AG10803 (cell line): ENCODE data around the gene AKAP7.
A peak's percentile ranks its signal among the peaks of the same experiment; 100 is the strongest.

Source experiments
- DNase-seq: peaks from one replicate; pipeline ENCODE4 v3.0.0; 2010; ENCODE audit warnings: low read depth
- H3K4me3 ChIP-seq: 2 replicates; pipeline ENCODE4 v1.5.1; 2011; ENCODE audit warnings: mild to moderate bottlenecking, low read length, control low read depth
- TF ChIP-seq, protein P1 (sequence below): conservative IDR thresholded peaks from 2 replicates; pipeline ENCODE4 v1.5.1; 2011; ENCODE audit warnings: mild to moderate bottlenecking, low read length, control low read depth, inconsistent platforms

Gene AKAP7

GRCh38 chr6:131212024-131212423 is 76.8 kb downstream of the AKAP7 start:
- TF ChIP-seq, protein P1, sequence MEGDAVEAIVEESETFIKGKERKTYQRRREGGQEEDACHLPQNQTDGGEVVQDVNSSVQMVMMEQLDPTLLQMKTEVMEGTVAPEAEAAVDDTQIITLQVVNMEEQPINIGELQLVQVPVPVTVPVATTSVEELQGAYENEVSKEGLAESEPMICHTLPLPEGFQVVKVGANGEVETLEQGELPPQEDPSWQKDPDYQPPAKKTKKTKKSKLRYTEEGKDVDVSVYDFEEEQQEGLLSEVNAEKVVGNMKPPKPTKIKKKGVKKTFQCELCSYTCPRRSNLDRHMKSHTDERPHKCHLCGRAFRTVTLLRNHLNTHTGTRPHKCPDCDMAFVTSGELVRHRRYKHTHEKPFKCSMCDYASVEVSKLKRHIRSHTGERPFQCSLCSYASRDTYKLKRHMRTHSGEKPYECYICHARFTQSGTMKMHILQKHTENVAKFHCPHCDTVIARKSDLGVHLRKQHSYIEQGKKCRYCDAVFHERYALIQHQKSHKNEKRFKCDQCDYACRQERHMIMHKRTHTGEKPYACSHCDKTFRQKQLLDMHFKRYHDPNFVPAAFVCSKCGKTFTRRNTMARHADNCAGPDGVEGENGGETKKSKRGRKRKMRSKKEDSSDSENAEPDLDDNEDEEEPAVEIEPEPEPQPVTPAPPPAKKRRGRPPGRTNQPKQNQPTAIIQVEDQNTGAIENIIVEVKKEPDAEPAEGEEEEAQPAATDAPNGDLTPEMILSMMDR, result no peak
- no peak overlapping the region for H3K4me3 ChIP-seq
- no peak for DNase-seq

GRCh38 chr6:131212913-131213312 is 77.6 kb downstream of the AKAP7 start:
- H3K4me3 ChIP-seq, result no peak overlapping the region
- TF ChIP-seq, protein P1, result no peak
- no peak for DNase-seq

- no peak overlapping the region for H3K4me3 ChIP-seq
- TF ChIP-seq, protein P1, result no peak
- peak; percentile 85 for DNase-seq
Measured at GRCh38 chr6:131213501-131213990, 78.3 kb downstream of the AKAP7 start.

DNA sequence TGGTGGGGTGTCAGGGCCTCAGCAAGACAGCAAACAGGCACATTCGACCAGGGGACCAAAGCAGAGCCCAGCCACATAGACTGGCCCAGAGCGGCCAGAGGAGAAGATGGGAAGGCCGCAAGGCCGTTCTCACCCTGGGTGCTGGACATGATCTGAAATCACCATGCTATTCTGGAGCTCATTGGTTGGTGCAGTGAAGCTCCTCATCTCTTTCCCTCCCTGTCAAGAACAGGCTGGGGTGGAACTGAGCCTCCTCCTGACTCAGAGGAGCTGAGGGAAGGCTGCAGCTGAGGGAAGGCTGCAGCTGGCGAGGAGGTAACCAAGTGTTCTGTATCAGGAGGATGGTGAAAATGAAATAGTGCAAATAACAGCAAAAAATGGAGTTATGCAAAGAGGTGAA is 80.0 kb downstream of the AKAP7 start:
- TF ChIP-seq, protein P1, result no peak
- H3K4me3 ChIP-seq, result no peak overlapping the region
- no peak for DNase-seq

- no peak overlapping the region for H3K4me3 ChIP-seq
- no peak for DNase-seq
- TF ChIP-seq, protein P1, result no peak
Measured at GRCh38 chr6:131216246-131216645, 81.0 kb downstream of the AKAP7 start.

GRCh38 chr6:131222773-131223172 is 87.5 kb downstream of the AKAP7 start:
- TF ChIP-seq, protein P1, result no peak
- no peak overlapping the region for H3K4me3 ChIP-seq
- DNase-seq, result no peak

DNA sequence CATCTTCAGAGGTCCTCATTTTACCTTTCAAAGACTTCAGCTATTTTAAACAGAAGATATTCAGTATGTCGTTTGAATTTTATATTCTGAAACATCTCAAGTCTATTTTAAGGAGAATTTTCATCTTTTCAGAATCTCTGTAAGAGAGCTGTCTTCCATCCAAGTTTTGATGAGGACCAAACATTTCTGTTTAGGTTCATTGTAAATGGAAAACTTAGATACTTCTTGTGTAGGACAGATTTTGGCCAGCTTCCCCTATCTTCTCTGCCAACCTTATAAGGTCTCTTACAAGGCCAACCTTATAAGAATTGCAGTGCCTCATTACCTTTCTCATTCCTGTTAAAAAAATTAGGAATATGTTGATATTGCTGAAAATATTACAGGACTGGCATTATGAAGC is 88.1 kb downstream of the AKAP7 start:
- H3K4me3 ChIP-seq, result no peak overlapping the region
- DNase-seq, result no peak
- TF ChIP-seq, protein P1, result no peak
